ENCODE results near the gene KLF12.

KLF12 gene

DNA sequence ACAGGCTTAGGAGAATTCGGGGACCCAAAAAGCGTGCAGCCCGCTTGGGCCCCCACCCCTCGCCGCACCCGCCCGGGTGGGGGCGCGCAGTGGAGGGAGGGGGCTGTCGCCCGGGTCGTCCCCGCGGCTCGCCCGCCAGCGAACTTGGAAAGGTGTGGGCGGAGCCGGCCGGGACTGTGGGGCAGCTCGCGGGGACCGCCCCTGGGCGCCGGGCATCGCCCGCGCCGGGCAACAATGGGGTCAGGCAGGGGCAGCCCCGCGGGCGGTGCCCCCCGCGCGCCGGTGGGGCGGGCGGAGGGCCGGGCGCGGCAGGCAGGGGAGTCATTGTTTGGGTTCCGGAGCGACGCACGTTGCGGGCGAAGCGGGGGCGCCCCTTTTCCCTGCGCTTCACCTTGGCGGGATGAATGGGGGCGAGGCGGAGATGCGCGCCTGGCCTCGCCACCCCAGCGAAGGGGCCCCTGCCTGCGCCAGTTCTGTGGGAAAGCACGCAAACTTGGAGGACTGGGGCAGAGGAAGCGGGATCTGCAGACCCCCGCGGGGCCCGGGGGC lies 647 bp upstream of the KLF12 start:
- no peak for TF ChIP-seq EZH2 (IDR thresholded peaks at IDR 0.05; ENCODE audit: borderline replicate concordance, low read depth, low read length, severe bottlenecking)
- TF ChIP-seq, protein P1, sequence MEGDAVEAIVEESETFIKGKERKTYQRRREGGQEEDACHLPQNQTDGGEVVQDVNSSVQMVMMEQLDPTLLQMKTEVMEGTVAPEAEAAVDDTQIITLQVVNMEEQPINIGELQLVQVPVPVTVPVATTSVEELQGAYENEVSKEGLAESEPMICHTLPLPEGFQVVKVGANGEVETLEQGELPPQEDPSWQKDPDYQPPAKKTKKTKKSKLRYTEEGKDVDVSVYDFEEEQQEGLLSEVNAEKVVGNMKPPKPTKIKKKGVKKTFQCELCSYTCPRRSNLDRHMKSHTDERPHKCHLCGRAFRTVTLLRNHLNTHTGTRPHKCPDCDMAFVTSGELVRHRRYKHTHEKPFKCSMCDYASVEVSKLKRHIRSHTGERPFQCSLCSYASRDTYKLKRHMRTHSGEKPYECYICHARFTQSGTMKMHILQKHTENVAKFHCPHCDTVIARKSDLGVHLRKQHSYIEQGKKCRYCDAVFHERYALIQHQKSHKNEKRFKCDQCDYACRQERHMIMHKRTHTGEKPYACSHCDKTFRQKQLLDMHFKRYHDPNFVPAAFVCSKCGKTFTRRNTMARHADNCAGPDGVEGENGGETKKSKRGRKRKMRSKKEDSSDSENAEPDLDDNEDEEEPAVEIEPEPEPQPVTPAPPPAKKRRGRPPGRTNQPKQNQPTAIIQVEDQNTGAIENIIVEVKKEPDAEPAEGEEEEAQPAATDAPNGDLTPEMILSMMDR (IDR thresholded peaks at IDR 0.05; ENCODE audit: borderline replicate concordance, extremely low read depth, low read length, poor library complexity, severe bottlenecking), result no peak
- peak overlapping the region; percentile 75 for H2AFZ ChIP-seq (ENCODE audit: low read depth, low read length)
- peak overlapping the region; percentile 93 for H3K4me2 ChIP-seq (ENCODE audit: insufficient read depth, low read length)
- H3K27me3 ChIP-seq (ENCODE audit: insufficient read depth, low read length, poor library complexity), result no peaks in the 10 kb centered on the region
- ATAC-seq (ENCODE audit: insufficient read depth, low read depth), result peak; percentile 13
- peak overlapping the region; percentile 94 for H3K9ac ChIP-seq (ENCODE audit: low read depth, low read length)
- peak overlapping the region; percentile 64 to 85; a peak in 3 of 4 replicates for H3K4me3 ChIP-seq (ENCODE audit: low read depth in 1 of 2, low read length in 2 of 2)
- H4K20me1 ChIP-seq (ENCODE audit: insufficient read depth, low read length), result peaks cover 19% of the 10 kb centered on the region
- peaks cover 41% of the 10 kb centered on the region for H3K79me2 ChIP-seq (ENCODE audit: insufficient read depth, low read length)
- peak; percentile 70 for DNase-seq
- no peaks in the 10 kb centered on the region for H3K9me3 ChIP-seq (ENCODE audit: insufficient read depth, low read length, severe bottlenecking)
- no peaks in the 10 kb centered on the region; the same call in 1 of the 2 replicates for H3K36me3 ChIP-seq (ENCODE audit: insufficient read depth, low read length)
- H3K4me1 ChIP-seq (ENCODE audit: insufficient read depth, low read length), result peaks cover 41% of the 10 kb centered on the region
- H3K27ac ChIP-seq (ENCODE audit: low read length), result peak overlapping the region; percentile 89

DNA sequence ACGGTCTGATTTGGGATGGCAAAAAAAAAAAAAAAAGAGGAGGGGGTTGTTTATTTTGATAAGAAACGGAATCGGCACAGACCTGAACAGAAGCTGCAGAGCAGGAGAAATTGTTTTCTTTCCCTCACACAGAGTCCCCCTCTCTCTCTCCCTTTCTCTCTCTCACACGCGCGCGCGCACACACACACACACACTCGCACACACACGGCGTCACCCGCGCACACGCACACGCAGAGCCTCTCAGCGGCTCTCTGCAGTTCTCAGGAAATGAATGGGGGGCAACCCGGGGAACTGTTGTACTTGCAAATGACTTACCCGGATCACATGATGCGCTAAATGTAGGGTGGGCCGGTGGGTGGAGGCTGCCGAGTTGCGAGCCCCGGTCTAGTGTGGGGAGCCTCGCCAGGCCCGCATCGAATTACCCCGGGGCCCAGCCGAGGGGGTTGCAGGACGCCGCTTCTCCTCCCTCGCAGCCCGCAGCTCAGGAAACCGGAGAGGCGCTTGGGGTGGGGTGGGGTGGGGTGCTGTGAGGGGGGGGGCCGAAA lies 475 bp downstream of the KLF12 start:
- H3K4me3 ChIP-seq (ENCODE audit: low read depth in 1 of 2, low read length in 2 of 2), result peak overlapping the region; percentile 85 to 87; a peak in 3 of 4 replicates
- peak overlapping the region; percentile 81 for H3K4me2 ChIP-seq (ENCODE audit: insufficient read depth, low read length)
- TF ChIP-seq, protein P1 (IDR thresholded peaks at IDR 0.05; ENCODE audit: borderline replicate concordance, extremely low read depth, low read length, poor library complexity, severe bottlenecking), result no peak
- TF ChIP-seq EZH2 (IDR thresholded peaks at IDR 0.05; ENCODE audit: borderline replicate concordance, low read depth, low read length, severe bottlenecking), result no peak
- peaks cover 52% of the 10 kb centered on the region for H3K79me2 ChIP-seq (ENCODE audit: insufficient read depth, low read length)
- peak; percentile 95 for DNase-seq
- H3K9me3 ChIP-seq (ENCODE audit: insufficient read depth, low read length, severe bottlenecking), result no peaks in the 10 kb centered on the region
- H3K9ac ChIP-seq (ENCODE audit: low read depth, low read length), result peak overlapping the region; percentile 74
- no peaks in the 10 kb centered on the region; the same call in 1 of the 2 replicates for H3K36me3 ChIP-seq (ENCODE audit: insufficient read depth, low read length)
- peaks cover 49% of the 10 kb centered on the region for H3K4me1 ChIP-seq (ENCODE audit: insufficient read depth, low read length)
- H3K27ac ChIP-seq (ENCODE audit: low read length), result peak overlapping the region; percentile 90
- ATAC-seq (ENCODE audit: insufficient read depth, low read depth), result peak; percentile 71
- peaks cover 29% of the 10 kb centered on the region for H4K20me1 ChIP-seq (ENCODE audit: insufficient read depth, low read length)
- no peaks in the 10 kb centered on the region for H3K27me3 ChIP-seq (ENCODE audit: insufficient read depth, low read length, poor library complexity)
- peak overlapping the region; percentile 63 for H2AFZ ChIP-seq (ENCODE audit: low read depth, low read length)

DNA sequence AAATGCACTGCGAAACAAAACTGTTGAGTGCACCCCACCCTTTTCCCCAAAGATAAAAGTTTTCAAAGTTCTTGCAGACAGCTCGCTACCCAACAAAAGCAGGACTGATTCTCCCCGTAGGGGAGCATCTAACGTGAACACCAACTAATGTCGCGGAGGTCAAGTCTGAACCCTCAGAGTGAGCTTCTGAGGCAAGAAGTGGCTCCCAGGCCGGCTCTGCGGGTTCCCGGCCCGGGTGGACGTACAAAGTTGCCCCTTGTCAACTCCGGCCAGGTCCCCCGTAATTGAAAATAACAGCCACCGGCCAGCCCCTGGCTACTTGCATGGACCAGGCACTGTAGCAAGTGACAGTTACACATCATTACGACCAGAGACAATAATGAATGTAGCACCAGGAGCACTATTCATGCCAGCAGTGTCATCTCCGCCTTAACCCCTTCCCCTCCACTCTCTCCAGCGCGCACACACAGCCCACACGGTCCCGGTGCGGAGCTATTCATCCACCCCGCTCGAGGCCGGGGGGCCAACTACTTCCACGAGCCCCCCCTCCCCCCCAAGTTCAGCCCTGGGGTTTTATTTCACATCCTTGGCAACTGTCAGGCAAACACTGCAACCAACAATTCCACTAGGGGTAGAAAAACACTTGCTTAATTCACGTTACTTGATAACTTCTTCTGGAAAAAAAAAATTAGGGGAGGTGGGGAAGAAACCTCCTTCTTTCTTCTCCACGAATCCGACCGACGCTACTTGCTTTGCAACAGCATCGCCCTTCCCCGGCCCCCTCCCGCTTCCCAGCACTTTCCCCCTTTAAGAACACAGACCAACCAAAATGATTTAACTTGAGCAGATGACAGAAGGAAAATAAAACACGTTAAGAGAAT lies 1.2 kb downstream of the KLF12 start:
- peak overlapping the region; percentile 81 for H3K4me2 ChIP-seq (ENCODE audit: insufficient read depth, low read length)
- peaks cover 59% of the 10 kb centered on the region for H3K79me2 ChIP-seq (ENCODE audit: insufficient read depth, low read length)
- peak overlapping the region; percentile 63 for H2AFZ ChIP-seq (ENCODE audit: low read depth, low read length)
- H3K27ac ChIP-seq (ENCODE audit: low read length), result peak overlapping the region; percentile 90
- H3K9me3 ChIP-seq (ENCODE audit: insufficient read depth, low read length, severe bottlenecking), result no peaks in the 10 kb centered on the region
- H3K4me3 ChIP-seq (ENCODE audit: low read depth in 1 of 2, low read length in 2 of 2), result peak overlapping the region; percentile 85 to 87; a peak in 3 of 4 replicates
- peaks cover 52% of the 10 kb centered on the region for H3K4me1 ChIP-seq (ENCODE audit: insufficient read depth, low read length)
- no peak for TF ChIP-seq EZH2 (IDR thresholded peaks at IDR 0.05; ENCODE audit: borderline replicate concordance, low read depth, low read length, severe bottlenecking)
- TF ChIP-seq, protein P1 (IDR thresholded peaks at IDR 0.05; ENCODE audit: borderline replicate concordance, extremely low read depth, low read length, poor library complexity, severe bottlenecking), result no peak
- no peaks in the 10 kb centered on the region for H3K27me3 ChIP-seq (ENCODE audit: insufficient read depth, low read length, poor library complexity)
- no peaks in the 10 kb centered on the region; the same call in 1 of the 2 replicates for H3K36me3 ChIP-seq (ENCODE audit: insufficient read depth, low read length)
- DNase-seq, result peak; percentile 49
- ATAC-seq (ENCODE audit: insufficient read depth, low read depth), result no peak
- H3K9ac ChIP-seq (ENCODE audit: low read depth, low read length), result peak overlapping the region; percentile 74
- H4K20me1 ChIP-seq (ENCODE audit: insufficient read depth, low read length), result peaks cover 34% of the 10 kb centered on the region
